ENCODE measurements around the gene COTL1.

GRCh38 chr16:84577034-84577803 is 40.7 kb downstream of the COTL1 start:
- TF ChIP-seq CTCF (IDR thresholded peaks at IDR 0.05; ENCODE audit: insufficient read depth, low read depth, low read length) = no peak
- no peak for TF ChIP-seq EZH2 (IDR thresholded peaks at IDR 0.05; ENCODE audit: insufficient read depth, low read length)

All from astrocyte (in vitro differentiated cells and primary cell).